Testis (tissue), 2 donors: ENCODE data around the gene AGXT2.

Source experiments
- POLR2A ChIP-seq: fragments of 450-650 bp; IDR thresholded peaks from one replicate; pipeline ENCODE4 v1.6.1; 2017; ENCODE audit warnings: antibody characterized with exemption, mild to moderate bottlenecking, moderate library complexity
- TF ChIP-seq, protein P1 (sequence below), 3 experiments: fragments of 450-650 bp in 2 of 3; fragments of 200-600 bp in 1 of 3; sonication (generic) in 1 of 3; IDR thresholded peaks; one replicate each; pipeline ENCODE4 v1.5.1; 2016 to 2019; ENCODE audit warnings: antibody characterized with exemption in 3 of 3, mild to moderate bottlenecking in 2 of 3, moderate library complexity in 1 of 3

DNA sequence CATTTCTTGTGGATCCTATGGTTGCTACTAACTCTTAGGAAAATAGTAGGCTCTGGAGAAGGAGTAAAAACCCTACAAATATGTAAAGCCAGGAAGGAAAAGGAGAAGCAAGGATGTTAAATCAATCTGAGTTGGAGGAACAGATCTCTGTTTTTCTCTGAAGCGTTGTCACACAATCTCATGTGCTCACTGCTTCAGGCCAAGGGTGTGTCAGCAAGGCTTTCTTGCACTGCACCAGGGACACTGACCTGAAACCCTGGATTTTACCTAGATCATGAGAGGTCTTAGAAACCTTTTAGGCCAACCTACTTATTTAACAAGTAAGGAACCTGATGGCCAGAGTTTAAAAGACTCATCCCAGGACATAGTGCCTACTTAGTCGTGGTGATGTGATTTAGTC lies 12.5 kb upstream of the AGXT2 start:
- TF ChIP-seq, protein P1, sequence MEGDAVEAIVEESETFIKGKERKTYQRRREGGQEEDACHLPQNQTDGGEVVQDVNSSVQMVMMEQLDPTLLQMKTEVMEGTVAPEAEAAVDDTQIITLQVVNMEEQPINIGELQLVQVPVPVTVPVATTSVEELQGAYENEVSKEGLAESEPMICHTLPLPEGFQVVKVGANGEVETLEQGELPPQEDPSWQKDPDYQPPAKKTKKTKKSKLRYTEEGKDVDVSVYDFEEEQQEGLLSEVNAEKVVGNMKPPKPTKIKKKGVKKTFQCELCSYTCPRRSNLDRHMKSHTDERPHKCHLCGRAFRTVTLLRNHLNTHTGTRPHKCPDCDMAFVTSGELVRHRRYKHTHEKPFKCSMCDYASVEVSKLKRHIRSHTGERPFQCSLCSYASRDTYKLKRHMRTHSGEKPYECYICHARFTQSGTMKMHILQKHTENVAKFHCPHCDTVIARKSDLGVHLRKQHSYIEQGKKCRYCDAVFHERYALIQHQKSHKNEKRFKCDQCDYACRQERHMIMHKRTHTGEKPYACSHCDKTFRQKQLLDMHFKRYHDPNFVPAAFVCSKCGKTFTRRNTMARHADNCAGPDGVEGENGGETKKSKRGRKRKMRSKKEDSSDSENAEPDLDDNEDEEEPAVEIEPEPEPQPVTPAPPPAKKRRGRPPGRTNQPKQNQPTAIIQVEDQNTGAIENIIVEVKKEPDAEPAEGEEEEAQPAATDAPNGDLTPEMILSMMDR (IDR thresholded peaks at IDR 0.05), result no peak
- no peak for TF ChIP-seq POLR2A
